HepG2 (cell line): Measurements from ENCODE around the gene ATG2B. TPM values are rescaled to one million over a fixed set of nuclear protein-coding genes. Genes with fewer than 3 reads are reported as not detected.
A peak's percentile ranks its signal among the peaks of the same experiment; 100 is the strongest.

Experiments
- ATRX ChIP-seq: sonication (generic); formaldehyde crosslinking; IDR thresholded peaks from 2 replicates; pipeline ENCODE4 v1.4.0; 2020; ENCODE audit warnings: missing genetic modification reagents, borderline replicate concordance
- HNRNPL ChIP-seq: fragments of 200-400 bp; formaldehyde crosslinking; IDR thresholded peaks from 2 replicates; pipeline ENCODE4 v1.6.1; 2017; ENCODE audit warnings: mild to moderate bottlenecking, low read depth, low read length
- IRF1 ChIP-seq: sonication (generic); formaldehyde crosslinking; IDR thresholded peaks from 2 replicates; pipeline ENCODE4 v1.4.0; 2020; ENCODE audit warnings: low read depth, mild to moderate bottlenecking, missing genetic modification reagents
- KDM5B ChIP-seq: sonication (generic); formaldehyde crosslinking; IDR thresholded peaks from 2 replicates; pipeline ENCODE4 v1.4.0; 2020; ENCODE audit warnings: missing genetic modification reagents, mild to moderate bottlenecking, borderline replicate concordance
- KDM6A ChIP-seq: IDR thresholded peaks from 2 replicates; pipeline ENCODE4 v1.6.1; 2016; ENCODE audit warnings: low read depth
- MAZ ChIP-seq, 2 experiments: sonication (generic) in 1 of 2; formaldehyde crosslinking in 1 of 2; IDR thresholded peaks; 2 replicates each; pipeline versions ENCODE4 v1.5.0 to v1.6.1; 2012 to 2020; ENCODE audit warnings: low read depth in 2 of 2, mild to moderate bottlenecking in 2 of 2, borderline replicate concordance in 1 of 2, improper control_type of control experiment in 1 of 2, low read length in 1 of 2, missing genetic modification reagents in 1 of 2, moderate library complexity in 1 of 2
- NR0B2 ChIP-seq: sonication (generic); formaldehyde crosslinking; IDR thresholded peaks from 2 replicates; pipeline ENCODE4 v1.4.0; 2020; ENCODE audit warnings: mild to moderate bottlenecking, missing genetic modification reagents
- PHF8 ChIP-seq: sonication (generic); formaldehyde crosslinking; IDR thresholded peaks from 2 replicates; pipeline ENCODE4 v1.5.0; 2020; ENCODE audit warnings: missing genetic modification reagents
- RERE ChIP-seq: IDR thresholded peaks from 2 replicates; pipeline ENCODE4 v1.6.1; 2016; ENCODE audit warnings: low read depth, missing genetic modification reagents, missing compliant biosample characterization
- RNF2 ChIP-seq: fragments of 450-650 bp; conservative IDR thresholded peaks from 2 replicates; pipeline ENCODE4 v1.6.1; 2016; ENCODE audit warnings: low read depth
- TGIF2 ChIP-seq: IDR thresholded peaks from 2 replicates; pipeline ENCODE4 v1.6.1; 2016; ENCODE audit warnings: control low read depth, missing compliant biosample characterization
- ZBTB3 ChIP-seq: sonication (generic); formaldehyde crosslinking; IDR thresholded peaks from 2 replicates; pipeline ENCODE4 v1.4.0; 2020; ENCODE audit warnings: low read depth, mild to moderate bottlenecking, moderate library complexity, missing genetic modification reagents, borderline replicate concordance
- ZC3H13 ChIP-seq: sonication (generic); formaldehyde crosslinking; IDR thresholded peaks from 2 replicates; pipeline ENCODE4 v1.8.1; 2023; ENCODE audit warnings: mild to moderate bottlenecking, missing genetic modification reagents, moderate library complexity
- ZNF160 ChIP-seq: sonication (generic); formaldehyde crosslinking; IDR thresholded peaks from 2 replicates; pipeline ENCODE4 v1.8.0; 2022; ENCODE audit warnings: mild to moderate bottlenecking, inconsistent platforms, missing genetic modification reagents
- ZNF280B ChIP-seq: sonication (generic); formaldehyde crosslinking; IDR thresholded peaks from 2 replicates; pipeline ENCODE4 v1.5.0; 2020; ENCODE audit warnings: missing genetic modification reagents, mild to moderate bottlenecking, borderline replicate concordance
- ZNF441 ChIP-seq: sonication (generic); formaldehyde crosslinking; IDR thresholded peaks from 2 replicates; pipeline ENCODE4 v1.7.0; 2021; ENCODE audit warnings: missing genetic modification reagents, borderline replicate concordance
- ZNF577 ChIP-seq: sonication (generic); formaldehyde crosslinking; IDR thresholded peaks from 2 replicates; pipeline ENCODE4 v1.4.0; 2020; ENCODE audit warnings: mild to moderate bottlenecking, low read depth, missing genetic modification reagents, borderline replicate concordance
- ZNF891 ChIP-seq: sonication (generic); formaldehyde crosslinking; IDR thresholded peaks from 2 replicates; pipeline ENCODE4 v1.5.0; 2020; ENCODE audit warnings: mild to moderate bottlenecking, missing genetic modification reagents
- ZSCAN21 ChIP-seq: sonication (generic); formaldehyde crosslinking; IDR thresholded peaks from 2 replicates; pipeline ENCODE4 v1.8.0; 2022; ENCODE audit warnings: mild to moderate bottlenecking, missing genetic modification reagents, moderate library complexity, borderline replicate concordance
- polyA plus RNA-seq, 8 experiments: library from polyadenylated mRNA; depleted of rRNA in 3 of 8; stranded (reverse) in 7 of 8; unstranded in 1 of 8; fragments of >200 nt; fragmentation: Illumina TruSeq in 4 of 8; extraction: Trizol in 4 of 8; gene quantifications; 2 replicates each; pipeline versions ENCODE4 v1.2.1 to v1.2.3, GENCODE V29; 2011 to 2016; ENCODE audit warnings: low read depth in 4 of 8, missing spikeins in 1 of 8, mixed read lengths in 1 of 8; ENCODE audit not compliant: insufficient read depth in 1 of 8
- total RNA-seq, 5 experiments: library from RNA; depleted of rRNA; stranded (reverse); fragments of >200 nt; fragmentation: Illumina TruSeq; extraction: Trizol; gene quantifications; 2 replicates each; pipeline ENCODE4 v1.2.3, GENCODE V29; 2016; ENCODE audit warnings: low read depth in 1 of 5

Gene ATG2B
- total and polyA plus RNA-seq, 2 of the 13 experiments (the other 11 are each of a cell fraction or from before 2014, with no cell fraction given), result 7.4 to 7.5 TPM

GRCh38 chr14:96391293-96392118 lies 28.4 kb upstream of the ATG2B start (continued):
- TF ChIP-seq ZNF160 (CRISPR knock-in tag) (0 out of 2 replicates have a peak, but pooled peaks have one; percentile 14), RNF2 (peak; percentile 78; the same call in 1 of the 2 replicates), TGIF2 (CRISPR knock-in tag) (0 out of 2 replicates have a peak, but pooled peaks have one; percentile 49), RERE (CRISPR knock-in tag) (no peak), ZNF441 (0 out of 2 replicates have a peak, but pooled peaks have one; percentile 43), ZSCAN21 (CRISPR knock-in tag) (peak; percentile 37; the same call in 1 of the 2 replicates), MAZ (IDR thresholded peaks at IDR 0.05; ENCODE audit: borderline replicate concordance, low read depth, low read length) (peak; percentile 67; the same call in 1 of the 2 replicates), MAZ (CRISPR knock-in tag; IDR thresholded peaks at IDR 0.05; ENCODE audit: low read depth) (no peak), KDM6A (no peak), HNRNPL (no peak), ZC3H13 (CRISPR knock-in tag) (0 out of 2 replicates have a peak, but pooled peaks have one; percentile 32), IRF1 (CRISPR knock-in tag) (no peak), ZNF891 (CRISPR knock-in tag) (peak; percentile 83; the same call in 1 of the 2 replicates), ATRX (CRISPR knock-in tag) (no peak), KDM5B (CRISPR knock-in tag) (peak; percentile 43; the same call in 1 of the 2 replicates), PHF8 (CRISPR knock-in tag) (peak; percentile 52), NR0B2 (0 out of 2 replicates have a peak, but pooled peaks have one; percentile 34), ZNF280B (peak; percentile 65; the same call in 1 of the 2 replicates), ZNF577 (CRISPR knock-in tag) (no peak), ZBTB3 (CRISPR knock-in tag) (no peak)
